Hepatocyte (in vitro differentiated cells): ENCODE measurements around the gene C6orf136.

Experiments
- EZH2 ChIP-seq: fragments of 200-600 bp; sonication (generic); IDR thresholded peaks from 2 replicates; pipeline ENCODE4 v1.6.1; 2016; ENCODE audit warnings: antibody characterized with exemption, mild to moderate bottlenecking, borderline replicate concordance
- EZH2phosphoT487 ChIP-seq: fragments of 200-600 bp; sonication (generic); IDR thresholded peaks from one replicate; pipeline ENCODE4 v1.6.1; 2018; ENCODE audit warnings: antibody characterized with exemption, mild to moderate bottlenecking, low read depth, moderate library complexity; ENCODE audit not compliant: unreplicated experiment, severe bottlenecking
- TF ChIP-seq, protein P1 (sequence below): fragments of 200-600 bp; sonication (generic); IDR thresholded peaks from 2 replicates; pipeline ENCODE4 v1.5.1; 2016; ENCODE audit warnings: antibody characterized with exemption, mild to moderate bottlenecking; ENCODE audit not compliant: poor library complexity

DNA sequence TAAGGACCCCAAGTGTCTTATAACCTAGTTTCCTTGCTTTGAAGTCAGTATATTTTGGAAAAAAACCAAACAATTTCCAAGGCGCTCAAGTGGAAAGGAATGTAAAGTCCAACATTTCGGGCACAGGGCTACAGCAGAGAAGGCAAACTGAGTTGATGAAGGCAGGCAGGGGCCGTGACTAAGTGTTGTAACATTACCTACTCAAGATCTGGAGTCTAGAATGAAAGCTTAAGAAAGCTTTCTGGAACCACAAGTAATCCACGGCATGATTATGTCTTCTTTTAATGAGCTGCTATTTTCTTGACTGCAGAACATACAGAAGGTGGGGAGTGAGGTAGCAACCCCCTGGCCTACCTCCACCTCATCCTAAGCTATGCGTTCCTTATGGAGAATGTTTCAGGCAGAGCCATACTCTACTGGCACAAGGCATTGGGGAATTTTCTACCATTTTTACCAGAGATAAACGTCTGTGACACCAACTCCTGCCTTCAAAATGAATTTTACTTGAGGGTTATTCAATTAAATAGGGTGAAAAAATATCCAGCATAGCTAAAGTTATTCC, 34.2 kb upstream of the C6orf136 start:
- TF ChIP-seq, protein P1, sequence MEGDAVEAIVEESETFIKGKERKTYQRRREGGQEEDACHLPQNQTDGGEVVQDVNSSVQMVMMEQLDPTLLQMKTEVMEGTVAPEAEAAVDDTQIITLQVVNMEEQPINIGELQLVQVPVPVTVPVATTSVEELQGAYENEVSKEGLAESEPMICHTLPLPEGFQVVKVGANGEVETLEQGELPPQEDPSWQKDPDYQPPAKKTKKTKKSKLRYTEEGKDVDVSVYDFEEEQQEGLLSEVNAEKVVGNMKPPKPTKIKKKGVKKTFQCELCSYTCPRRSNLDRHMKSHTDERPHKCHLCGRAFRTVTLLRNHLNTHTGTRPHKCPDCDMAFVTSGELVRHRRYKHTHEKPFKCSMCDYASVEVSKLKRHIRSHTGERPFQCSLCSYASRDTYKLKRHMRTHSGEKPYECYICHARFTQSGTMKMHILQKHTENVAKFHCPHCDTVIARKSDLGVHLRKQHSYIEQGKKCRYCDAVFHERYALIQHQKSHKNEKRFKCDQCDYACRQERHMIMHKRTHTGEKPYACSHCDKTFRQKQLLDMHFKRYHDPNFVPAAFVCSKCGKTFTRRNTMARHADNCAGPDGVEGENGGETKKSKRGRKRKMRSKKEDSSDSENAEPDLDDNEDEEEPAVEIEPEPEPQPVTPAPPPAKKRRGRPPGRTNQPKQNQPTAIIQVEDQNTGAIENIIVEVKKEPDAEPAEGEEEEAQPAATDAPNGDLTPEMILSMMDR: no peak
- TF ChIP-seq EZH2 (no peak), EZH2phosphoT487 (no peak)
